Globus pallidus (tissue), 1 donor: ENCODE measurements around the gene FKBP2.
A peak's percentile ranks its signal among the peaks of the same experiment; 100 is the strongest.

Source experiments
- DNase-seq: peaks from one replicate; pipeline ENCODE4 v3.0.0-alpha.2; 2015; ENCODE audit warnings: low spot score

FKBP2 gene

GRCh38 chr11:64264371-64264852 is 23.5 kb downstream of the FKBP2 start:
- DNase-seq: no peak

GRCh38 chr11:64265176-64266160 is 24.6 kb downstream of the FKBP2 start:
- no peak for DNase-seq

- no peak for DNase-seq
Measured at GRCh38 chr11:64266339-64266738, 25.4 kb downstream of the FKBP2 start.

- no peak for DNase-seq
Measured at GRCh38 chr11:64267207-64267945, 26.5 kb downstream of the FKBP2 start.

- no peak for DNase-seq
Measured at GRCh38 chr11:64268025-64268892, 27.4 kb downstream of the FKBP2 start.

- peak; percentile 60 for DNase-seq
Measured at GRCh38 chr11:64268893-64269539, 28.1 kb downstream of the FKBP2 start.

GRCh38 chr11:64269540-64270220 is 28.8 kb downstream of the FKBP2 start:
- peak; percentile 100 for DNase-seq

- no peak for DNase-seq
Measured at GRCh38 chr11:64275031-64275800, 34.3 kb downstream of the FKBP2 start.

GRCh38 chr11:64275841-64276240 is 34.9 kb downstream of the FKBP2 start:
- DNase-seq: no peak

- no peak for DNase-seq
Measured at GRCh38 chr11:64276653-64277431, 35.9 kb downstream of the FKBP2 start.

GRCh38 chr11:64278576-64279190 is 37.8 kb downstream of the FKBP2 start:
- no peak for DNase-seq

- DNase-seq: no peak
Measured at GRCh38 chr11:64281957-64282770, 41.3 kb downstream of the FKBP2 start.

GRCh38 chr11:64283092-64283491 is 42.2 kb downstream of the FKBP2 start:
- DNase-seq: no peak

- peak; percentile 96 for DNase-seq
Measured at GRCh38 chr11:64284048-64284961, 43.4 kb downstream of the FKBP2 start, which contains the start of gene BAD. Gene BAD (minus strand): TSS chr11:64284665. CDS start chr11:64284368, 297 bp downstream.

GRCh38 chr11:64284962-64285884 is 44.3 kb downstream of the FKBP2 start, which contains the start of gene GPR137:
Gene GPR137 (plus strand): TSS chr11:64285848. CDS start chr11:64286525, 677 bp downstream.
- DNase-seq: peak; percentile 87
